Fibroblast of mammary gland (primary cell): ENCODE data around the gene RBM45.

ENCODE experiments used
- DNase-seq: peaks from one replicate; pipeline ENCODE4 v3.0.0-alpha.2; 2010; ENCODE audit warnings: low read depth
- H3K4me3 ChIP-seq: 2 replicates; pipeline ENCODE4 v1.5.1; 2011; ENCODE audit warnings: low read depth, mild to moderate bottlenecking, low read length, moderate library complexity; ENCODE audit not compliant: control insufficient read depth
- TF ChIP-seq, protein P1 (sequence below): conservative IDR thresholded peaks from 2 replicates; pipeline ENCODE4 v1.5.1; 2011; ENCODE audit warnings: low read depth, low read length, inconsistent platforms; ENCODE audit not compliant: control insufficient read depth, insufficient read depth

Gene RBM45

DNA sequence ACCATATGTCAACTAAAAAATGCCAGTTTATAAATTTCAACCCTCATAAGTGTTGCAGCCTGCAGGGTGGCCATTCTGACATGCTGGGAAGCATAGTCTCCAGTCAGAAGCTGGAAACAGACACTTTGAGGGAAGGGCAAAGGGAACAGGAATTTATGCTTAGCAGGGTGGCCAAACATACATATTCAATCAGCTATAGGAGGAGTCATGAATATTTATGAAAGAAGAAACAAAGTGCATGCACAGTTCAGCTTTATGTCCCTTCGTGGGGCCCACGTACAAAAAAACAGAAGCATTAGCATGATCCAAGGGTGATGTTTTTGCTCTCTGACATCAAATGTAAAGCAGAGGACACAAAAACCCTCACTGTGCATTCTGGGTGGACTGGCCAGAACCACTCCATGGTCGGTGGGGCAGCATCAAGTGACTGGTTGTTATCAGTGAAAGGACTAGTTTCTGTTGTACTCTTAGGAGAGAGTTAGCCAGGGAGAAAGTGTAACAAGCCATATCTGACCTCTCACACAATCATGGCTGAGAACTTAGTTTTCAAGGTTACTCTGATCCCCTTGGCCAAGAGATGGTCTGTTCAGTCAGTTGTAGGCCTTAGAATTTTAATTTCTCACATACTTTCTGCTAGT is 29.7 kb upstream of the RBM45 start:
- H3K4me3 ChIP-seq = no peak overlapping the region
- DNase-seq = no peak
- TF ChIP-seq, protein P1, sequence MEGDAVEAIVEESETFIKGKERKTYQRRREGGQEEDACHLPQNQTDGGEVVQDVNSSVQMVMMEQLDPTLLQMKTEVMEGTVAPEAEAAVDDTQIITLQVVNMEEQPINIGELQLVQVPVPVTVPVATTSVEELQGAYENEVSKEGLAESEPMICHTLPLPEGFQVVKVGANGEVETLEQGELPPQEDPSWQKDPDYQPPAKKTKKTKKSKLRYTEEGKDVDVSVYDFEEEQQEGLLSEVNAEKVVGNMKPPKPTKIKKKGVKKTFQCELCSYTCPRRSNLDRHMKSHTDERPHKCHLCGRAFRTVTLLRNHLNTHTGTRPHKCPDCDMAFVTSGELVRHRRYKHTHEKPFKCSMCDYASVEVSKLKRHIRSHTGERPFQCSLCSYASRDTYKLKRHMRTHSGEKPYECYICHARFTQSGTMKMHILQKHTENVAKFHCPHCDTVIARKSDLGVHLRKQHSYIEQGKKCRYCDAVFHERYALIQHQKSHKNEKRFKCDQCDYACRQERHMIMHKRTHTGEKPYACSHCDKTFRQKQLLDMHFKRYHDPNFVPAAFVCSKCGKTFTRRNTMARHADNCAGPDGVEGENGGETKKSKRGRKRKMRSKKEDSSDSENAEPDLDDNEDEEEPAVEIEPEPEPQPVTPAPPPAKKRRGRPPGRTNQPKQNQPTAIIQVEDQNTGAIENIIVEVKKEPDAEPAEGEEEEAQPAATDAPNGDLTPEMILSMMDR = no peak

DNA sequence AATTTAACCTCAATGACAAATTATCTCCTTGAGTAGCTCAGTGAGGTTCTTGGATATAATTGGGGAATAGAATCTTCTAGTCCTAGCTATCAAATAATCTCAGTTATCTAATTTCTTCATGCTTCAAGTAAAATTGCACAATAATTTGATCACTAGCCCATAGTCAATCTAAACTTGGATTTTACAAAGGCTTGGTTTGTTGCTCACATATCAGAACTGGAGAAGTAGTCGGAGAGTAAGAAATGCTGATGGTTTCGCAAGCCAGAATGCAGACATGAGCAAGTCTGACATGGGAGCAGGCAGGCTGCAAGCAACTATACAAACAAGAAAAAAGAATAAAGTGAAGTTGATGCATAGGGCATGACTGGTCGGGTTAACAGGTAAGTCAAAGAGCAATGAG is 28.0 kb upstream of the RBM45 start:
- H3K4me3 ChIP-seq = no peak overlapping the region
- TF ChIP-seq, protein P1 = no peak
- DNase-seq = peak; percentile 25

GRCh38 chr2:178088774-178089270 is 23.4 kb upstream of the RBM45 start:
- TF ChIP-seq, protein P1 = no peak
- DNase-seq = no peak
- H3K4me3 ChIP-seq = no peak overlapping the region

- TF ChIP-seq, protein P1 = no peak
- H3K4me3 ChIP-seq = no peak overlapping the region
- DNase-seq = no peak
These were observed 18.8 kb upstream of the RBM45 start for GRCh38 chr2:178093471-178093870.

DNA sequence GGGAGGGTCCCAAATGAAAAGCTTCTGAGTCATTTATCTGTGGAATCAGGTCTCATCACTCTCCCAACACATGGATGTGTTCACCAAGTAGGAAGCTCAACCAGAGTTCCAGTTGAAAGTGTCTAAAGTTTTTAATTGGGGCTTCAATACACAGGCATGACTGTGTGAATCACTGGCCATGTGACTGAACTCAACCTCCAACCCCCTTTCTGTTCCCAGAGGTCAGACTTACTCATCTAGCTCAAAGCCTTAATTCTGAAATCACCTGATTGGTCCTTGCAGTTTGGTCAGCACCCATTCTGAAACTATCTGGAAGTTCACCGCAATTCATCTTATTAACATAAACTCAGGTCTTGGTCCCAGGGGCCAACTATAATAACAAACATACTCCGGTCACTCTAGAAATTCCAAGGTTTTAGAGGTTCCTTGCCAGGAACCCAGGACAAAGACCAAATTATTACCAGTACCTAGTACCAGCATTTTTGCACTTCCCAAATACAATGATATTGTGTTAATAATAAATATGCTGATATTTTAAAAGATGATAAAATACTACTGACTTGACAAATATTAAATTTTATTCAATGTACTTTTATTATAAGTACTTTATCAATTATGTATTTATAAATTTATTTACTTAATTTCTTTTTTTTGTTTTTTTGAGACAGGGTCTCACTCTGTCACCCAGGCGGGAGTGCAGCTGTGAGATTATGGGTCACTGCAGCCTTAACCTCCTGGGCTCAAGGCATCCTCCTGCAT is 10.7 kb upstream of the RBM45 start:
- no peak overlapping the region for H3K4me3 ChIP-seq
- TF ChIP-seq, protein P1 = no peak
- DNase-seq = peak; percentile 62

GRCh38 chr2:178105566-178105965 is 6.7 kb upstream of the RBM45 start:
- H3K4me3 ChIP-seq = no peak overlapping the region
- TF ChIP-seq, protein P1 = no peak
- DNase-seq = no peak
